Upper lobe of left lung (tissue), 4 donors: Measurements from ENCODE around the gene TNNI2.

Experiments
- POLR2AphosphoS5 ChIP-seq, 2 donors: sonication (generic); formaldehyde crosslinking; IDR thresholded peaks; one replicate each; pipeline ENCODE4 v1.5.1; 2017; ENCODE audit warnings: antibody characterized with exemption in 2 of 2
- TF ChIP-seq, protein P1 (sequence below), 6 experiments: fragments of 450-650 bp in 4 of 6; fragments of 200-600 bp in 2 of 6; sonication (generic) in 2 of 6; IDR thresholded peaks; one replicate each; pipeline ENCODE4 v1.5.1; 2016 to 2019; ENCODE audit warnings: antibody characterized with exemption in 6 of 6

DNA sequence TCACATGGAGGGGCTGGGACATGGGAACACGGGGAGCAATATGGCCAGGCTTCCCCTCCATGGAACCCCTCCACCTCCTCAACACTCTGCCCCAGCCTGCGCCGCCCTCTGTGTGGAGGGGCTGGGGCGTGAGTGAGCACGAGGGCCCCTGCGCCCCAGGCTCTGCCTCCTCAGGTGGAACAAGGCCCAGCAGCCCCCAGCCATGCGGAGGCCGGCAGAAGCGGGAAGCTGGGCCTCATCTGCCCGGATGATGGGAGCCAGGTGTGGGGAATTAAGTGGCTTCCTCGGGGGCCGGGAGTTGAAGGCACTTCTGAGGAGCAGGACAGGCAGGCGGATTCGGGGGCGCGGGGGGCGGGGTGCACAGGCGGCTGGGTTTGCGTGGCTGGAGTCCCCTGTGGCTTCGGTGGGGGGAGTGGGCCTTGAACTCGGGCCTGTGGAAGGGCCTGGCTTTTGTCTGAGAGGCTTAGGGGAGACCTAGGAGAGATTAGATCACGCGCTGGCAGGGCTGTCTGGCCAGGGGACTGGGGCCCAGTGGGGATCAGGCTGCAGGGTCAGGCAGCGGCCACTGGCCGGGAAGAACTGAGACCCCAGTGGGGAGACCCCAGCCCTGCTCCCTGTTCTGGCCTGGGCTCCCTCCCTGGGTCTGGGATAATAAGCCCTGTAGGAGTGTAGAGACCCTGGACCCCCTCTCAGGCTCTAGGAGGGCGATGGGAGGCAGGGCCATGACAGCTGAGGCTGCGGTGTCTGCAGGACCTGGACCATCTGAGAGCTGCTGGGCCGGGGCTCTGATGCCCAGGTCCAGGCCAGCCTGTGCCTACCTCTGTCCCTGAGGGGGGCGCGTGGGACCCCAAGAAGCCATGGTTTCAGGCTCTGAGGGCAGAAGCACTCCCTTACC, 39.6 kb downstream of the TNNI2 start:
- TF ChIP-seq, protein P1, sequence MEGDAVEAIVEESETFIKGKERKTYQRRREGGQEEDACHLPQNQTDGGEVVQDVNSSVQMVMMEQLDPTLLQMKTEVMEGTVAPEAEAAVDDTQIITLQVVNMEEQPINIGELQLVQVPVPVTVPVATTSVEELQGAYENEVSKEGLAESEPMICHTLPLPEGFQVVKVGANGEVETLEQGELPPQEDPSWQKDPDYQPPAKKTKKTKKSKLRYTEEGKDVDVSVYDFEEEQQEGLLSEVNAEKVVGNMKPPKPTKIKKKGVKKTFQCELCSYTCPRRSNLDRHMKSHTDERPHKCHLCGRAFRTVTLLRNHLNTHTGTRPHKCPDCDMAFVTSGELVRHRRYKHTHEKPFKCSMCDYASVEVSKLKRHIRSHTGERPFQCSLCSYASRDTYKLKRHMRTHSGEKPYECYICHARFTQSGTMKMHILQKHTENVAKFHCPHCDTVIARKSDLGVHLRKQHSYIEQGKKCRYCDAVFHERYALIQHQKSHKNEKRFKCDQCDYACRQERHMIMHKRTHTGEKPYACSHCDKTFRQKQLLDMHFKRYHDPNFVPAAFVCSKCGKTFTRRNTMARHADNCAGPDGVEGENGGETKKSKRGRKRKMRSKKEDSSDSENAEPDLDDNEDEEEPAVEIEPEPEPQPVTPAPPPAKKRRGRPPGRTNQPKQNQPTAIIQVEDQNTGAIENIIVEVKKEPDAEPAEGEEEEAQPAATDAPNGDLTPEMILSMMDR (IDR thresholded peaks at IDR 0.05): no peak
- no peak for TF ChIP-seq POLR2AphosphoS5 (IDR thresholded peaks at IDR 0.05)
